Stimulated activated CD4-positive, alpha-beta T cell treated with anti-CD3 and anti-CD28 coated beads, TNF-alpha, amount 100 ng/mL, for 48 hours (primary cell): ENCODE results near the gene MRC2.
"Not testable (repeated sequence)": the region's sequence is repeated elsewhere in the genome, so short reads cannot be mapped to it uniquely, and the experiment has no call there.

Source experiments
- DNase-seq, 3 donors: peaks; one replicate each; pipeline ENCODE4 v3.0.0-alpha.2; 2020; ENCODE audit warnings: low read depth in 3 of 3

The MRC2 gene

DNA sequence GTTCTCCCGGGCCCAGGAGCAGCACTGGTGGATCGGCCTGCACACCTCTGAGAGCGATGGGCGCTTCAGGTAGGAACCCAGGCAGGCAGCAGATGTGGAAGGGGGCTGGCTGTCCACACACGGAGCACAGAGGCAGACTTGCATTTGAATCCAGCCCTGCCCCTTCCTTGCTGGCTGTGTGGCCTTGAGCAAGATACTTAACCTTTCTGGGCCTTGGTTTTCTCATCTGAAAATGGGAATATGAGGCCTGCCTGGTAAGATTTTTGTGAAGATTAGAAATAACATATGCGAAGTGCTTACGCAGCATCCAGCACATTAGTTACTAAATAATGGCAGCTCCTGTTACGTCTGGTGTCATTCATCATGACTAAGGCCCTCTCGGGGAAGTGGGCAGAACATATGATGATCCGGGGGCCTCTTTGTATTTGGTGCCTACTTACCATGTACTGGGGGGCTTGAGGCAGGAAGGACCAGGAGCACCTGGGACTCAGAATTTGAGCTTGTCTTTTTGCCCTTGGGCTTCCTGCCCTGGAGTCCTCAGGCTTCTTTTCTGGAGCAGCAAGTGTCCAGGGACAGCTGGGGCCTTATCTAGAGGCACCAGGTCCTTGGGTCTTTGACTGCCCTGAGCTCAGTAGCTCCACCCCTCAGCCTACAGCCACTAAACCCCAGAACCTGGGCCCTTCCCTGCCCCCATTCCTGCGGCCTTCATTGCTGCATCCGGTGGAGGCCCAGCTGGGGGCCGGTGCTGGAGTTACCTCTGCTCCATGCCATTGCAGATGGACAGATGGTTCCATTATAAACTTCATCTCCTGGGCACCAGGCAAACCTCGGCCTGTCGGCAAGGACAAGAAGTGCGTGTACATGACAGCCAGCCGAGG, 53.8 kb downstream of the MRC2 start:
- DNase-seq = no peak

DNA sequence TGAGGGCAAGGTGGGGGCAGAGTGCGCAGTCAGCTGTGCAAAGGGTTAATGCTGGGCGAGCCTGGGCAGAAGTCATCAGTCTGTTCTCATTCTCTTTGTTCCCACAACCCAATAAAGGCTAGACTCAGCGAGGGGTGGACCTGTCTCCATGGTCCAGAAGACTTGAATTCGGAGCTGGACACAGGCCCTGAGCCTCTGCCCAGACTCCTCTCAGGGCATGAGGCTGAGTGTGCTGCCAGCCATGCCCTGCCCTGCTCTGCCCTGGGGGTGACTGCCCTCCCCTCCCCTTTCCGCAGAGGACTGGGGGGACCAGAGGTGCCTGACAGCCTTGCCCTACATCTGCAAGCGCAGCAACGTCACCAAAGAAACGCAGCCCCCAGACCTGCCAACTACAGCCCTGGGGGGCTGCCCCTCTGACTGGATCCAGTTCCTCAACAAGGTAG, 54.5 kb downstream of the MRC2 start:
- no peak for DNase-seq

- no peak for DNase-seq
Measured at GRCh38 chr17:62684179-62684578, 56.7 kb downstream of the MRC2 start.

GRCh38 chr17:62687997-62688396, 60.5 kb downstream of the MRC2 start:
- DNase-seq = no peak

- no peak for DNase-seq
Measured at GRCh38 chr17:62688398-62689160, 61.1 kb downstream of the MRC2 start.

- DNase-seq = no peak
Measured at GRCh38 chr17:62689441-62690167, 62.1 kb downstream of the MRC2 start.

DNA sequence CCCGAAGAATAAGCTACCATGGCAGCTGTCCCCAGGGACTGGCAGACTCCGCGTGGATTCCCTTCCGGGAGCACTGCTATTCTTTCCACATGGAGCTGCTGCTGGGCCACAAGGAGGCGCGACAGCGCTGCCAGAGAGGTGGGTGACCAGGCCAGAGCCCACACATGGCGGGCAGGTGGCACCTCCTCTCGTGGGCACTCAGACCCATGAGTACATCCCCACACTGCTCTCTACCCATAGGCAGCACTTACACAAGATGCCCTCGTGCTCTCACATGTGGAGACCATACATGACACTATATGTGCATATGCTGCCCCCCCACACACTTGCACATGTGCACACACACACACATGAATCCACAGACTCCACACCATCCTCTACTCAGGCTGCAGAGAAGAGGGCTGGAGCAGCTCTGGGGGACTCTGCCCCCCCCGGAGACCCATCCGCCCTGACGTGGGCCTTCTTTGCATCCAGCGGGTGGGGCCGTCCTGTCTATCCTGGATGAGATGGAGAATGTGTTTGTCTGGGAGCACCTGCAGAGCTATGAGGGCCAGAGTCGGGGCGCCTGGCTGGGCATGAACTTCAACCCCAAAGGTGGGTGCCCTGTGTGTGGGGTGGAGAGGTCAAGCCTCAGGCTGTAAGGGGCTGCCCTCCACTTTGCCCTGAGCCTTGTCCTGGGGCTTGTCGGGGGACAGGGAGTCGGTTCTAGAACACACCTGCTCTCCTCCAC, 62.9 kb downstream of the MRC2 start:
- no peak for DNase-seq

DNA sequence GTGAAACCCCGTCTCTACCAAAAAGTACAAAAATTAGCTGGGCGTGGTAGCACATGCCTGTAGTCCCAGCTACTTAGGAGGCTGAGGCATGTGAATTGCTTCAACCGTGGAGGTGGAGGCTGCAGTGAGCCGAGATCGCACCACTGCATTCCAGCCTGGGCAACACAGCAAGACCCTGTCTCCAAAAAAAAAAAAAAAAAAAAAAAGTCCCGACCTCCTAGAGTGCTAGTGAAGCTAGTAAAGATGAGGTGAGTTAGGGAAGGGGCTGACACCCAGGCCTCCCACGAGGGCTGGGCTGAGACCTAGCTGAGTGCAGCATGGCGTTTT, 64.1 kb downstream of the MRC2 start:
- DNase-seq = not testable (repeated sequence)

- no peak for DNase-seq
Measured at GRCh38 chr17:62692159-62692651, 64.7 kb downstream of the MRC2 start.

DNA sequence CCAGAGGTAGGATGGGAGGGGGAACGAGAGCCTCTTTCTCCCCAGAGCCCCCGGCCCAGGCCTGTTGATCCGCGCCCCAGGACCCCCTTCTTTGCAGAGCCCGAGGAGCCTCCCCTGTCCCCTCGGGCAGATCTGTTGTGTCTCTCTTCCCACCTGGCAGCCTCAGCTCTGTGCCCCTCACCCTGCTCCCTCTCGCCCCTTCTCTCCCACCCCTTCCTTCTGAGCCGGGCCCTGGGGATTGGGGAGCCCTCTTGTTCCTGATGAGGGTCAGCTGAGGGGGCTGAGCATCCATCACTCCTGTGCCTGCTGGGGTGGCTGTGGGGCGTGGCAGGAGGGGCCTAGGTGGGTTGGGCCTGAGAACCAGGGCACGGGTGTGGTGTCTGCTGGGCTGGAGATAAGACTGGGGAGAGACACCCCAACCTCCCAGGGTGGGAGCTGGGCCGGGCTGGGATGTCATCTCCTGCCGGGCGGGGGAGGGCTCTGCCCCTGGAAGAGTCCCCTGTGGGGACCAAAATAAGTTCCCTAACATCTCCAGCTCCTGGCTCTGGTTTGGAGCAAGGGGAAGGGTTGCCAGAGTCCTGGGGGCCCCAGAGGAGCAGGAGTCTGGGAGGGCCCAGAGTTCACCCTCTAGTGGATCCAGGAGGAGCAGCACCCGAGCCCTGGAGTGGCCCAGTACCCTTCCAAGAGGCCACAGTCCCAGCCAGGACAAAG, 65.4 kb downstream of the MRC2 start:
- DNase-seq = no peak

GRCh38 chr17:62693616-62694409, 66.3 kb downstream of the MRC2 start:
- no peak for DNase-seq

DNA sequence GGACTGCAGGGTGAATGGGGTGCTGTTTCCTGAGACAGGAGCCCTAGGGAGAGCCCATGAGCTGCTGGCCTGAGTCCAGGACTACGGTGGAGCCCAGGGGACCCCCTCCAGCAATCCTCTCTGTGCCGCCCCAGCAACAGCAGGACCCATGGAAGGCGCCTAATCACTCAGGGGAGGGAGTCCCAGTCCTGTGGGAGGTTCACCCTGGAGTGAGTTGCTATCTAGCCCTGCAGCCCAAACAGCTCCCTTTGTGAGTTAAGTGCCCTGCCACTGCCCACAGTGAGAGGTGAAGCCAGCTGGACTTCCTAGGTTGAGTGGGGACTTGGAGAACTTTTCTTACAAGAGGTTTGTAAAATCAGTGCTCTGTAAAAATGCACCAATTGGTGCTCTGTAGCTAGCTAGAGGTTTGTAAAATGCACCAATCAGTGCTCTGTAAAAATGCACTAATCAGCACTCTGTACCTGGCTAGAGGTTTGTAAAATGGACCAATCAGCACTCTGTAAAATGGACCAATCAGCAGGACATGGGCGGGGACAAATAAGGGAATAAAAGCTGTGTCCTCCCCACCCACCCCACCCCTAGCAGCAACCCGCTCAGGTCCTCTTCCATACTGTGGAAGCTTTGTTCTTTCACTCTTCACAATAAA, 67.7 kb downstream of the MRC2 start:
- not testable (repeated sequence) for DNase-seq

DNA sequence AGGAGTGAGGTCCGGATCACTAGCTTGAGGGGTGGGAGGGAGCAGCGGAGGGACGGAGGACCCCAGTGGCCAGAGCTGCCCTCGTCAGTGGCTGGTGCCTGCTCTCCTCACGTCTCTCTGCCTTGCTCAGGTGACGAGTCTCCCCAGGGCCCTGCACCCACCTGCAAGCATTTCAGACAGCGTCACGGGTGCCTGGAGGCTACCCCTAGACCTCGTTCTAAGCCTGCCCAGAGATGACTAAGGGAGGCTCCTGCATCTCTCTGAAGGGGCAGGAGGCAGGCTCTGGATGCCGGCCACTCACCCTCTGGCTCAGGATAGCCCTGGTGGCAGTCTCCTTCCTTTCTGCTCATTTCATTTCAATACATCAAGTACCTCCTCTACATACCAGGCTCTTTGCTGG, 68.8 kb downstream of the MRC2 start:
- no peak for DNase-seq

DNA sequence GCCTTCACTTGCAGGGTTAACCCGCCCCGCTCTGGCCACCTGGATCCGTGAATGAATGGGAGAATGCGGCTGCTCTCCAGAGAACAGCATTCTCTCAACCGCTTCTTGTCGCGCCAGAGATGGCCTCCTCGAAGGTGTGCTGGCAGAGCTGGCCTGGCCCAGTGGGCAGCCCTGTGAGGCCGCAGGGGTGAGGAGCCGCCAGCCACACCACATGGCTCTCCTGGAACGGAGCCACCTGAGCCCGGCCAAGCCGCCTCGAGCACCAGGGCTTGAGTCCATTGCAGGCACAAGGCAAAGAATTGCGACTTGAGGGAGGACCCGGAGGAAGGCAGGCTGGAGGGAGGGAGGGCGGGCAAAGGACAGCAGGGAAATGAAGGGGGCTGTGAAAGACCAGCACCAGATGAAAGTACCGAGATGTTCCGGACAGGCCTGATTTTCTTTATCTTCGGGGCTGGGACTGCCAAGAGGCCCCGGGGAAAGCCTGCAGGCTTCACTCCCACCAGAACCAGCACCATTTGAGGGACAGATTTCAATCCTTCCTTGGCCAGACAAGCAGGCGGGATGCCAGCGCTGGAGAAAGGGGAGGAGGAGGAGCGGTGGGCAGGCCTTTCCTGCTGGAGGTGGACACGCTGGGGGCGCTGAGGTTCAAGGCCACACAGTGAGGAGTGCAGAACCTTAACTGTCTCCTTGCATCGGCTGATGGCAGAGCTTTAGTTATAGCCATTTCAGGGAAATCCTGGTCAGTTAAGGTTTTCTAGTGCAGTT, 69.4 kb downstream of the MRC2 start:
- no peak for DNase-seq

DNA sequence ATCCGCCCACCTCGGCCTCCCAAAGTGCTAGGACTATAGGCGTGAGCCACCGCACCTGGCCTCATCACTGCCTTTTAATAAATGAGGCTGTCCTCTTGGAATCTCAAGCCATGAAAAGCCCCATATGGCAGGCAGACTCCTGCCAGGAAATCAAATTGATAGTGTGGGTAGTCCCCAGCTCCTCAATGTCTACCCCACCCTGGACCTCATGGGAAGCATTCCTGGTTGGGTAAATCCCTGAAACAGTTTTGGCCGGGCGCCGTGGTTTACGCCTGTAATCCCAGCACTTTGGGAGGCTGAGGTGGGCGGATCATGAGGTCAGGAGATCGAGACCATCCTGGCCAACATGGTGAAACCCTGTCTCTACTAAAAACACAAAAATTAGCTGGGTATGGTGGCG, 71.0 kb downstream of the MRC2 start:
- DNase-seq = not testable (repeated sequence)

GRCh38 chr17:62700964-62701705, 73.7 kb downstream of the MRC2 start:
- DNase-seq = no peak

- no peak for DNase-seq
Measured at GRCh38 chr17:62701706-62702085, 74.2 kb downstream of the MRC2 start.

- no peak for DNase-seq
Measured at GRCh38 chr17:62702746-62703260, 75.3 kb downstream of the MRC2 start.
